B cell (primary cell): ENCODE results near the gene SEMA3A. TPM values are rescaled to one million over a fixed set of nuclear protein-coding genes. Genes with fewer than 3 reads are reported as not detected.

Experiments used
- ATAC-seq: fragments of 200-7000 bp; cut with Tn5 transposase; one replicate; pipeline ENCODE4 v1.10.0; 2021; ENCODE audit warnings: low read depth, mild to moderate bottlenecking, moderate number of reproducible peaks, moderate library complexity
- CTCF ChIA-PET: fragments of 350-600 bp; sonication (Branson Sonifier 250); formaldehyde crosslinking; loops from one replicate; lab custom pipeline; 2021; ENCODE audit warnings: antibody characterized with exemption, inconsistent platforms; lab: Charles Lee
- POLR2A ChIA-PET: fragments of 350-600 bp; sonication (Branson Sonifier 250); formaldehyde crosslinking; loops from one replicate; lab custom pipeline; 2021; ENCODE audit warnings: antibody characterized with exemption; lab: Charles Lee
- DNase-seq: peaks from one replicate; pipeline ENCODE4 v3.0.0; 2013
- H2AFZ ChIP-seq: 2 replicates; pipeline ENCODE4 v1.6.1; 2012; ENCODE audit warnings: mild to moderate bottlenecking, low read depth, low read length; ENCODE audit not compliant: insufficient read depth, poor library complexity, severe bottlenecking
- H3K27ac ChIP-seq, 2 donors: 1 replicate in 1 of 2; 2 replicates in 1 of 2; pipeline ENCODE4 v1.5.1; 2012 to 2013; ENCODE audit warnings: low read length in 2 of 2, mild to moderate bottlenecking in 2 of 2, moderate library complexity in 1 of 2
- H3K27me3 ChIP-seq, 4 experiments: fragments of 200-600 bp in 1 of 4; sonication (generic) in 1 of 4; replicated peaks in 1 of 4; 1 replicate in 2 of 4; 2 replicates in 2 of 4; pipeline versions ENCODE4 v1.6.1 to v1.7.0; 2013 to 2016; ENCODE audit warnings: low read length in 3 of 4, mild to moderate bottlenecking in 2 of 4, mixed read lengths in 1 of 4, moderate library complexity in 1 of 4; ENCODE audit not compliant: insufficient read depth in 4 of 4, control insufficient read depth in 3 of 4; ENCODE audit errors: control extremely low read depth in 1 of 4
- H3K36me3 ChIP-seq, 2 experiments: replicated peaks in 1 of 2; 1 replicate in 1 of 2; 2 replicates in 1 of 2; pipeline versions ENCODE4 v1.6.1 to v1.7.1; 2013; ENCODE audit warnings: low read length in 1 of 2; ENCODE audit not compliant: insufficient read depth in 2 of 2, control insufficient read depth in 1 of 2; ENCODE audit errors: control extremely low read depth in 1 of 2, extremely low read depth in 1 of 2
- H3K4me1 ChIP-seq, 2 donors: fragments of 200-600 bp in 1 of 2; sonication (generic) in 1 of 2; 1 replicate in 1 of 2; 2 replicates in 1 of 2; pipeline versions ENCODE4 v1.5.1 to v1.6.1; 2013 to 2017; ENCODE audit warnings: low read length in 2 of 2; ENCODE audit not compliant: control insufficient read depth in 2 of 2, insufficient read depth in 2 of 2
- H3K4me2 ChIP-seq: replicated peaks from 2 replicates; pipeline ENCODE3; 2012; ENCODE audit warnings: mild to moderate bottlenecking, low read depth, low read length; ENCODE audit not compliant: poor library complexity, severe bottlenecking
- H3K4me3 ChIP-seq, 5 experiments: fragments of 200-600 bp in 1 of 5; sonication (generic) in 1 of 5; 1 replicate in 3 of 5; 2 replicates in 2 of 5; pipeline versions ENCODE4 v1.5.1 to v1.7.0; 2011 to 2016; ENCODE audit warnings: low read length in 4 of 5, mild to moderate bottlenecking in 4 of 5, low read depth in 2 of 5, control low read depth in 1 of 5, moderate library complexity in 1 of 5; ENCODE audit not compliant: insufficient read depth in 1 of 5; ENCODE audit errors: control extremely low read depth in 1 of 5, extremely low read depth in 1 of 5
- H3K79me2 ChIP-seq: fragments of 200-600 bp; sonication (generic); one replicate; pipeline ENCODE4 v1.6.0; 2016; ENCODE audit warnings: low read length; ENCODE audit not compliant: control insufficient read depth, insufficient read depth
- H3K9ac ChIP-seq: fragments of 200-600 bp; sonication (generic); 2 replicates; pipeline ENCODE4 v1.6.1; 2017; ENCODE audit warnings: mild to moderate bottlenecking, low read length, moderate library complexity
- H3K9me3 ChIP-seq, 3 donors: one replicate each; pipeline versions ENCODE4 v1.6.1 to v1.7.1; 2013; ENCODE audit warnings: low read length in 2 of 3; ENCODE audit not compliant: control insufficient read depth in 2 of 3, insufficient read depth in 1 of 3; ENCODE audit errors: control extremely low read depth in 1 of 3
- H4K20me1 ChIP-seq: 2 replicates; pipeline ENCODE4 v1.6.0; 2012; ENCODE audit warnings: mild to moderate bottlenecking, low read length; ENCODE audit not compliant: insufficient read depth, control insufficient read depth, poor library complexity, severe bottlenecking
- H3K27ac Mint-ChIP-seq: one replicate; pipeline ENCODE4 v1.8.0; 2021; ENCODE audit warnings: mixed read lengths
- H3K27me3 Mint-ChIP-seq: one replicate; pipeline ENCODE4 v1.8.0; 2021; ENCODE audit warnings: mixed read lengths
- H3K4me1 Mint-ChIP-seq: one replicate; pipeline ENCODE4 v1.8.0; 2021; ENCODE audit warnings: mixed read lengths
- H3K4me3 Mint-ChIP-seq: one replicate; pipeline ENCODE4 v1.8.0; 2021; ENCODE audit warnings: mixed read lengths
- H3K9me3 Mint-ChIP-seq: one replicate; pipeline ENCODE4 v1.8.0; 2022; ENCODE audit warnings: mixed read lengths; ENCODE audit not compliant: insufficient read depth
- CTCF ChIP-seq: fragments of 200-600 bp; IDR thresholded peaks from one replicate; pipeline ENCODE4 v1.8.0; 2022; ENCODE audit warnings: antibody characterized with exemption, mild to moderate bottlenecking
- EZH2 ChIP-seq: IDR thresholded peaks from 2 replicates; pipeline ENCODE4 v1.6.1; 2012; ENCODE audit warnings: borderline replicate concordance, low read depth, mild to moderate bottlenecking, moderate library complexity, low read length; ENCODE audit not compliant: insufficient read depth, poor library complexity, severe bottlenecking
- WGBS: methylation state at CpG from one replicate; pipeline ENCODE4 v1.1.5; 2013; ENCODE audit warnings: missing lambda C conversion rate; ENCODE audit not compliant: insufficient coverage; 5-methylcytosine and 5-hydroxymethylcytosine counted together
- intact Hi-C: fragments of 100-400 bp; cut with micrococcal nuclease; formaldehyde crosslinking; loops from one replicate; pipeline ENCODE4 v1.10.0; 2022
- polyA plus RNA-seq: library from polyadenylated mRNA; depleted of rRNA; stranded (reverse); fragments of >200 nt; gene quantifications from 2 replicates; pipeline ENCODE4 v1.2.3, GENCODE V29; 2012
- total RNA-seq, 2 donors: library from RNA; stranded (reverse); fragments of 120-200 nt in 1 of 2; gene quantifications; 1 replicate in 1 of 2; 2 replicates in 1 of 2; pipeline versions ENCODE4 v1.2.3 to v1.2.4, GENCODE V29; 2013 to 2022

The SEMA3A gene
- total and polyA plus RNA-seq, 2 donors (not counting 1 experiment from before 2014, with no cell fraction given) = not detected

- no peaks in the 10 kb centered on the region for H3K9me3 ChIP-seq
- TF ChIP-seq CTCF (no peak), EZH2 (no peak)
- CTCF ChIA-PET = no interaction called here
- no peaks in the 10 kb centered on the region for H4K20me1 ChIP-seq
- no peak overlapping the region for H2AFZ ChIP-seq
- H3K4me3 Mint-ChIP-seq = no peak overlapping the region
- intact Hi-C loops = no loop called here
- no peaks in the 10 kb centered on the region for H3K9me3 Mint-ChIP-seq
- no CpG with 5 or more reads among the region's 3 CpGs for WGBS
- no peaks in the 10 kb centered on the region for H3K27me3 ChIP-seq
- H3K79me2 ChIP-seq = no peaks in the 10 kb centered on the region
- no peak overlapping the region for H3K4me2 ChIP-seq
- DNase-seq (no peak), ATAC-seq (no peak)
- H3K4me3 ChIP-seq = no peak overlapping the region
- no peak overlapping the region for H3K27ac Mint-ChIP-seq
- no peaks in the 10 kb centered on the region for H3K27me3 Mint-ChIP-seq
- no peaks in the 10 kb centered on the region for H3K4me1 ChIP-seq
- POLR2A ChIA-PET = no interaction called here
- no peak overlapping the region for H3K27ac ChIP-seq
- no peaks in the 10 kb centered on the region for H3K36me3 ChIP-seq
- no peaks in the 10 kb centered on the region for H3K4me1 Mint-ChIP-seq
- no peak overlapping the region for H3K9ac ChIP-seq
Observed at GRCh38 chr7:84204655-84205054, 10.1 kb upstream of the SEMA3A start.

- Histone ChIP-seq H4K20me1 (no peaks in the 10 kb centered on the region), H2AFZ (no peak overlapping the region), H3K4me1 (no peaks in the 10 kb centered on the region), H3K4me3 (no peak overlapping the region), H3K79me2 (no peaks in the 10 kb centered on the region), H3K36me3 (no peaks in the 10 kb centered on the region), H3K4me2 (no peak overlapping the region), H3K9me3 (no peaks in the 10 kb centered on the region), H3K27me3 (no peaks in the 10 kb centered on the region), H3K9ac (no peak overlapping the region), H3K27ac (no peak overlapping the region)
- DNase-seq (no peak), ATAC-seq (no peak)
- no peaks in the 10 kb centered on the region for H3K4me1 Mint-ChIP-seq
- POLR2A ChIA-PET = no interaction called here
- CTCF ChIA-PET = no interaction called here
- intact Hi-C loops = no loop called here
- TF ChIP-seq EZH2 (no peak), CTCF (no peak)
- WGBS = no CpG with 5 or more reads among the region's 1 CpG
- no peak overlapping the region for H3K27ac Mint-ChIP-seq
- no peak overlapping the region for H3K4me3 Mint-ChIP-seq
- H3K27me3 Mint-ChIP-seq = no peaks in the 10 kb centered on the region
- no peaks in the 10 kb centered on the region for H3K9me3 Mint-ChIP-seq
Observed at GRCh38 chr7:84202855-84203254, 8.3 kb upstream of the SEMA3A start.
